HG02852 (cell line): Measurements from ENCODE around the gene NQO2.
"Not testable (repeated sequence)": the region's sequence is repeated elsewhere in the genome, so short reads cannot be mapped to it uniquely, and the experiment has no call there.

ENCODE experiments used
- ATAC-seq: cut with Tn5 transposase; IDR thresholded peaks from one replicate; pipeline ENCODE4 v1.9.1; 2021; ENCODE audit warnings: mild to moderate bottlenecking, moderate library complexity; ENCODE audit not compliant: unreplicated experiment

The NQO2 gene

GRCh38 chr6:2988426-2989331, 11.0 kb upstream of the NQO2 start:
- peak; percentile 67 for ATAC-seq

- ATAC-seq = peak; percentile 72
These were observed 10.1 kb upstream of the NQO2 start for GRCh38 chr6:2989332-2990247.

- ATAC-seq = no peak
These were observed 9.3 kb upstream of the NQO2 start for GRCh38 chr6:2990248-2990931.

GRCh38 chr6:2990932-2991506, 8.7 kb upstream of the NQO2 start:
- ATAC-seq = no peak

- ATAC-seq = no peak
These were observed 7.2 kb upstream of the NQO2 start for GRCh38 chr6:2992330-2992979.

- no peak for ATAC-seq
These were observed 5.9 kb upstream of the NQO2 start for GRCh38 chr6:2993755-2994317.

GRCh38 chr6:2998249-2998997, 1.3 kb upstream of the NQO2 start:
- ATAC-seq = peak; percentile 37

GRCh38 chr6:2998998-2999617, 586 bp upstream of the NQO2 start:
- ATAC-seq = peak; percentile 24

- no peak for ATAC-seq
These were observed 1.6 kb downstream of the NQO2 start for GRCh38 chr6:3001146-3001772.

GRCh38 chr6:3001773-3002293, 2.1 kb downstream of the NQO2 start:
- ATAC-seq = no peak

- ATAC-seq = not testable (repeated sequence)
These were observed 3.5 kb downstream of the NQO2 start for GRCh38 chr6:3003226-3003625.

- no peak for ATAC-seq
These were observed 5.4 kb downstream of the NQO2 start for GRCh38 chr6:3005077-3005476.

- no peak for ATAC-seq
These were observed 6.2 kb downstream of the NQO2 start for GRCh38 chr6:3005874-3006273.

- ATAC-seq = no peak
These were observed 6.8 kb downstream of the NQO2 start for GRCh38 chr6:3006476-3006875.

GRCh38 chr6:3007571-3007970, 7.9 kb downstream of the NQO2 start:
- no peak for ATAC-seq

- not testable (repeated sequence) for ATAC-seq
These were observed 9.1 kb downstream of the NQO2 start for GRCh38 chr6:3008712-3009265.

- ATAC-seq = no peak
These were observed 10.2 kb downstream of the NQO2 start for GRCh38 chr6:3009930-3010329.

GRCh38 chr6:3011158-3011557, 11.5 kb downstream of the NQO2 start:
- ATAC-seq = no peak
